HepG2 (cell line): Measurements from ENCODE around the gene ANKRD39. TPM values are rescaled to one million over a fixed set of nuclear protein-coding genes. Genes with fewer than 3 reads are reported as not detected.

Experiments
- ARID4A ChIP-seq: sonication (generic); formaldehyde crosslinking; IDR thresholded peaks from 2 replicates; pipeline ENCODE4 v1.5.0; 2020; ENCODE audit warnings: mild to moderate bottlenecking, missing genetic modification reagents, borderline replicate concordance
- ARID5B ChIP-seq: IDR thresholded peaks from 2 replicates; pipeline ENCODE4 v1.4.0; 2020; ENCODE audit warnings: mild to moderate bottlenecking, missing genetic modification reagents
- HDAC6 ChIP-seq: fragments of 200-600 bp; sonication (generic); IDR thresholded peaks from 2 replicates; pipeline ENCODE4 v1.7.0; 2017; ENCODE audit warnings: mild to moderate bottlenecking, antibody characterized with exemption, low read length, low read depth
- HIVEP1 ChIP-seq: sonication (generic); formaldehyde crosslinking; IDR thresholded peaks from 2 replicates; pipeline ENCODE4 v1.4.0; 2020; ENCODE audit warnings: mild to moderate bottlenecking, missing genetic modification reagents
- IKZF1 ChIP-seq: fragments of 450-650 bp; IDR thresholded peaks from 2 replicates; pipeline ENCODE4 v1.7.1; 2016
- ISL2 ChIP-seq: sonication (generic); formaldehyde crosslinking; IDR thresholded peaks from 2 replicates; pipeline ENCODE4 v1.5.0; 2020; ENCODE audit warnings: missing genetic modification reagents
- MIER2 ChIP-seq: IDR thresholded peaks from 2 replicates; pipeline ENCODE4 v1.6.1; 2016; ENCODE audit warnings: missing biosample characterization, missing genetic modification reagents
- MYC ChIP-seq: sonication (generic); formaldehyde crosslinking; IDR thresholded peaks from 2 replicates; pipeline ENCODE4 v1.9.0; 2021; ENCODE audit warnings: missing genetic modification reagents, borderline replicate concordance
- PTBP1 ChIP-seq: fragments of 200-400 bp; formaldehyde crosslinking; IDR thresholded peaks from 2 replicates; pipeline ENCODE4 v1.6.1; 2018; ENCODE audit warnings: low read length, low read depth; ENCODE audit not compliant: poor library complexity, severe bottlenecking
- TCF12 ChIP-seq, 2 experiments: fragments of 450-650 bp in 1 of 2; sonication (generic) in 1 of 2; formaldehyde crosslinking in 1 of 2; IDR thresholded peaks; 2 replicates each; pipeline versions ENCODE4 v1.6.1 to v1.8.0; 2017 to 2022; ENCODE audit warnings: antibody characterized with exemption in 1 of 2, mild to moderate bottlenecking in 1 of 2, missing genetic modification reagents in 1 of 2, moderate library complexity in 1 of 2
- TP53 ChIP-seq: sonication (generic); formaldehyde crosslinking; conservative IDR thresholded peaks from 2 replicates; pipeline ENCODE4 v1.4.0; 2020; ENCODE audit warnings: missing genetic modification reagents
- ZFP91 ChIP-seq: sonication (generic); formaldehyde crosslinking; IDR thresholded peaks from 2 replicates; pipeline ENCODE4 v1.9.0; 2022; ENCODE audit warnings: missing genetic modification reagents, mild to moderate bottlenecking, borderline replicate concordance
- ZNF205 ChIP-seq: IDR thresholded peaks from 2 replicates; pipeline ENCODE4 v1.6.1; 2018; ENCODE audit warnings: missing biosample characterization, missing genetic modification reagents
- ZNF441 ChIP-seq: sonication (generic); formaldehyde crosslinking; IDR thresholded peaks from 2 replicates; pipeline ENCODE4 v1.7.0; 2021; ENCODE audit warnings: missing genetic modification reagents, borderline replicate concordance
- ZNF451 ChIP-seq: sonication (generic); formaldehyde crosslinking; IDR thresholded peaks from 2 replicates; pipeline ENCODE4 v1.5.0; 2020; ENCODE audit warnings: mild to moderate bottlenecking, missing genetic modification reagents
- ZNF710 ChIP-seq: sonication (generic); formaldehyde crosslinking; IDR thresholded peaks from 2 replicates; pipeline ENCODE4 v1.5.0; 2020; ENCODE audit warnings: mild to moderate bottlenecking, missing genetic modification reagents, borderline replicate concordance
- polyA plus RNA-seq, 8 experiments: library from polyadenylated mRNA; depleted of rRNA in 3 of 8; stranded (reverse) in 7 of 8; unstranded in 1 of 8; fragments of >200 nt; fragmentation: Illumina TruSeq in 4 of 8; extraction: Trizol in 4 of 8; gene quantifications; 2 replicates each; pipeline versions ENCODE4 v1.2.1 to v1.2.3, GENCODE V29; 2011 to 2016; ENCODE audit warnings: low read depth in 4 of 8, missing spikeins in 1 of 8, mixed read lengths in 1 of 8; ENCODE audit not compliant: insufficient read depth in 1 of 8
- total RNA-seq, 5 experiments: library from RNA; depleted of rRNA; stranded (reverse); fragments of >200 nt; fragmentation: Illumina TruSeq; extraction: Trizol; gene quantifications; 2 replicates each; pipeline ENCODE4 v1.2.3, GENCODE V29; 2016; ENCODE audit warnings: low read depth in 1 of 5

ANKRD39 gene
- total and polyA plus RNA-seq, 2 of the 13 experiments (the other 11 are each of a cell fraction or from before 2014, with no cell fraction given) = 23.2 to 24.8 TPM

- TF ChIP-seq ARID4A (CRISPR knock-in tag) (peak; percentile 59; the same call in 1 of the 2 replicates), ARID5B (peak; percentile 31; the same call in 1 of the 2 replicates), ZNF451 (0 out of 2 replicates have a peak, but pooled peaks have one; percentile 16), TCF12 (IDR thresholded peaks at IDR 0.05) (no peak), TCF12 (CRISPR knock-in tag; IDR thresholded peaks at IDR 0.05) (no peak), MYC (CRISPR knock-in tag) (peak; percentile 81; the same call in 1 of the 2 replicates), PTBP1 (peak; percentile 62), TP53 (CRISPR knock-in tag) (no peak), ZNF205 (CRISPR knock-in tag) (0 out of 2 replicates have a peak, but pooled peaks have one; percentile 33), ISL2 (no peak), MIER2 (no peak), HIVEP1 (CRISPR knock-in tag) (0 out of 2 replicates have a peak, but pooled peaks have one; percentile 15), IKZF1 (no peak), HDAC6 (no peak), ZNF441 (0 out of 2 replicates have a peak, but pooled peaks have one; percentile 33), ZNF710 (CRISPR knock-in tag) (no peak), ZFP91 (CRISPR knock-in tag) (peak; percentile 76; the same call in 1 of the 2 replicates)
These were observed 56.6 kb downstream of the ANKRD39 start (continued) for GRCh38 chr2:96801005-96801785.
